ENCODE data around the gene ATP1A4. TPM values are rescaled to one million over a fixed set of nuclear protein-coding genes. Genes with fewer than 3 reads are reported as not detected.

Gene ATP1A4
- total and polyA plus RNA-seq, 2 of the 8 experiments (the other 6 are each of a cell fraction or from before 2014, with no cell fraction given), result 0.48 to 0.61 TPM

GRCh38 chr1:160107512-160107911, 43.9 kb upstream of the ATP1A4 start (continued):
- TF ChIP-seq CHD7 (IDR thresholded peaks at IDR 0.05; ENCODE audit: insufficient replicate concordance, low read length) (no peak), TEAD4 (IDR thresholded peaks at IDR 0.05; ENCODE audit: low read depth, low read length) (no peak), EP300 (IDR thresholded peaks at IDR 0.05; ENCODE audit: borderline replicate concordance in 1 of 2, low read depth in 2 of 2, low read length in 2 of 2) (no peak), RAD21 (IDR thresholded peaks at IDR 0.05 in 1 of 2, conservative IDR thresholded peaks at IDR 0.05 in 1 of 2; ENCODE audit: low read depth in 2 of 2, low read length in 2 of 2) (no peak), HDAC2 (IDR thresholded peaks at IDR 0.05; ENCODE audit: borderline replicate concordance in 1 of 2, low read depth in 2 of 2, low read length in 2 of 2) (no peak), SIX5 (IDR thresholded peaks at IDR 0.05; ENCODE audit: low read depth, low read length) (no peak), NANOG (IDR thresholded peaks at IDR 0.05; ENCODE audit: insufficient read depth, low read depth, low read length, poor library complexity, severe bottlenecking) (no peak), SIN3A (conservative IDR thresholded peaks at IDR 0.05 in 1 of 2, IDR thresholded peaks at IDR 0.05 in 1 of 2; ENCODE audit: low read depth in 1 of 2, low read length in 2 of 2) (no peak), MAX (IDR thresholded peaks at IDR 0.05) (no peak), POLR2A (IDR thresholded peaks at IDR 0.05; ENCODE audit: control extremely low read depth in 1 of 2, low read depth in 2 of 2, low read length in 2 of 2) (no peak)
